ENCODE results near the gene TXNL1. TPM values are rescaled to one million over a fixed set of nuclear protein-coding genes. Genes with fewer than 3 reads are reported as not detected.
A peak's percentile ranks its signal among the peaks of the same experiment; 100 is the strongest.
"Not testable (repeated sequence)": the region's sequence is repeated elsewhere in the genome, so short reads cannot be mapped to it uniquely, and the experiment has no call there.

TXNL1 gene
- total and polyA plus RNA-seq, 12 donors, result 44.6 to 264 (median 72.8) TPM

DNA sequence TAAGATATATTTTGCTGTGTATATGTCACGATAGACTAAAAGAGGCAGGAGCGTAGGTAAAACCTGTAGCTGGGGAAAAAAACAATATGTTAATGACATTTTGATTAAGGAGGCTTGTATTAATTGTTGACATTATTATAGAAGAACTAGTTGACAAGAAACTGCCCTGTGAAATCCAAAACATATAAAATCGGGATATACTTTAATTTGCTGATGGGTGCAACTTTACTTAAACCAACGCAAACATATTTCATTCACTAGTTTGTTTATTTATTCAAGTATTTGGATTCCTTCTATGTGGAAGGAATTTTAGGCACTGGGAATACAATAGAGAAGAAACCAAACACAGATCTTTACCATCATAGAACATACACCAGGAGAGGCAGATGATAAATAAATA lies 20.7 kb upstream of the TXNL1 start:
- H3K4me1 ChIP-seq (replicated peaks in 1 of 2), result peaks cover 4 to 6% of the 10 kb centered on the region in 2 donors
- no peak for TF ChIP-seq POLR2A (IDR thresholded peaks at IDR 0.05)
- TF ChIP-seq, protein P1, sequence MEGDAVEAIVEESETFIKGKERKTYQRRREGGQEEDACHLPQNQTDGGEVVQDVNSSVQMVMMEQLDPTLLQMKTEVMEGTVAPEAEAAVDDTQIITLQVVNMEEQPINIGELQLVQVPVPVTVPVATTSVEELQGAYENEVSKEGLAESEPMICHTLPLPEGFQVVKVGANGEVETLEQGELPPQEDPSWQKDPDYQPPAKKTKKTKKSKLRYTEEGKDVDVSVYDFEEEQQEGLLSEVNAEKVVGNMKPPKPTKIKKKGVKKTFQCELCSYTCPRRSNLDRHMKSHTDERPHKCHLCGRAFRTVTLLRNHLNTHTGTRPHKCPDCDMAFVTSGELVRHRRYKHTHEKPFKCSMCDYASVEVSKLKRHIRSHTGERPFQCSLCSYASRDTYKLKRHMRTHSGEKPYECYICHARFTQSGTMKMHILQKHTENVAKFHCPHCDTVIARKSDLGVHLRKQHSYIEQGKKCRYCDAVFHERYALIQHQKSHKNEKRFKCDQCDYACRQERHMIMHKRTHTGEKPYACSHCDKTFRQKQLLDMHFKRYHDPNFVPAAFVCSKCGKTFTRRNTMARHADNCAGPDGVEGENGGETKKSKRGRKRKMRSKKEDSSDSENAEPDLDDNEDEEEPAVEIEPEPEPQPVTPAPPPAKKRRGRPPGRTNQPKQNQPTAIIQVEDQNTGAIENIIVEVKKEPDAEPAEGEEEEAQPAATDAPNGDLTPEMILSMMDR (IDR thresholded peaks at IDR 0.05), result no peak
- intact Hi-C loops (cut with DNase I), result no loop called here
- H3K4me3 ChIP-seq, result no peak overlapping the region
- H3K9me3 ChIP-seq (replicated peaks in 1 of 3), result no peaks in the 10 kb centered on the region
- no peaks in the 10 kb centered on the region for H3K27me3 ChIP-seq
- no peaks in the 10 kb centered on the region for H3K36me3 ChIP-seq (replicated peaks in 1 of 2)
- WGBS, 4 donors, result 93 to 98% (median 96%) methylated on average over 4 of the region's 4 CpGs
- DNase-seq, result no peak
- H3K27ac ChIP-seq, result no peak overlapping the region

DNA sequence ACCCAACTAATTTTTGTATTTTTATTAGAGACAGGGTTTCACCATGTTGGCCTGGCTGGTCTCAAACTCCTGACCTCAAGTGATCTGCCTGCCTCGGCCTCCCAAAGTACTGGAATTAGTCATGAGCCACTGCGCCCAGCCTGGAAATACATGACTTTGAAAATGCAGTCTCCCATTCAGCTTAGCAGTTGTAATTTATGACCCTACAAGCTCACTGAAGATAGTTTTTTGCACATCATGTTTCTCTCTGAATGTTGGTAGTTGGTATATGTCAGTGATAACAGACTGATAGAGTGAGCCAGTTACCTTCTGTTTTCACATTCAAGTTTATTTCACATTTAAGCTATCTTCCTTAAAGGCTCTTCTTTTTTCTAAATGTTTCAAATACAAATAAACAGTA lies 19.9 kb upstream of the TXNL1 start:
- Histone ChIP-seq H3K9me3 (replicated peaks in 1 of 3) (no peaks in the 10 kb centered on the region), H3K27ac (no peak overlapping the region), H3K4me1 (replicated peaks in 1 of 2) (peaks cover 6 to 7% of the 10 kb centered on the region in 2 donors), H3K27me3 (no peaks in the 10 kb centered on the region), H3K4me3 (no peak overlapping the region), H3K36me3 (replicated peaks in 1 of 2) (no peaks in the 10 kb centered on the region)
- TF ChIP-seq, protein P1 (IDR thresholded peaks at IDR 0.05), result no peak
- TF ChIP-seq POLR2A (IDR thresholded peaks at IDR 0.05), result no peak
- intact Hi-C loops (cut with DNase I), result no loop called here
- 77 to 93% (median 83%) methylated on average over 2 of the region's 2 CpGs for WGBS, 4 donors
- DNase-seq, result no peak

DNA sequence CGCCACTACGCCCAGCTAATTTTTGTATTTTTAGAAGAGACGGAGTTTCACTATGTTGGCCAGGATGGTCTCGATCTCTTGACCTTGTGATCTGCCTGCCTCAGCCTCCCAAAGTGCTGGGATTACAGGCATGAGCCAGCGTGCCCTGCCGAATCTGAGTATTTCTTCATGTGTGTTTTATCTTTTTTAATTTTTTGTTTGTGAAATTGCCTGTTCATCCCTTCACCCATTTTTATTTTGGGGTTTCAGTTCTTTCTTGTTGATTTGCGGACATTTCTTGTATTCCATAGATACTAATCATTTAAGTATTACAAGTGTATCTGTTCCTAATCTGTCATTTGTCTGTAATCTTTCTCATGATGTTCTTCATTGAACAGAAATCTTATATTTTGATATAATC lies 15.9 kb upstream of the TXNL1 start:
- H3K4me3 ChIP-seq; H3K27me3 ChIP-seq; DNase-seq; H3K9me3 ChIP-seq (replicated peaks in 1 of 3); H3K36me3 ChIP-seq (replicated peaks in 1 of 2); intact Hi-C loops (cut with DNase I); H3K27ac ChIP-seq: not testable (repeated sequence)
- WGBS, 4 donors, result 95 to 97% (median 96%) methylated on average over 7 of the region's 7 CpGs
- H3K4me1 ChIP-seq (replicated peaks in 1 of 2), result peaks cover 7 to 23% of the 10 kb centered on the region in 2 donors

DNA sequence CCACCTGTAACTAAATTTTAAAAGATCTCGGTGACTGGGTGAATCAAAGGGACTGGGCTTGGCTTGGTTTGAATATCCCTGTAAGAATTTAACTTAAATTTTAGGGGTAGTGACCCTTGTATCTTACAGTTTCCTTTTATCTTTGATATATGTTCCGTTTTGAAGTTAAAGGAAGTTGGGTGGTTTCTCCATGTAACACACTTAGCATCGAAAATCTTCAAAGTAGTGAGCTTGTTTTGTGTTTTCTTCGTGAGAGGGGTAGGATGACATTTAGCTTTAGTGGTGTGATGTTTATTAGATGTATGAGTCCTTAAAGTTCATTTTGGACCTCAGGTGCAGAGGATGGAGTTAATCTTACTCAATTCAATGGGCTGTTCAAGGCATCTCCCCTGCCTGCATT lies 14.4 kb upstream of the TXNL1 start:
- no peaks in the 10 kb centered on the region for H3K27me3 ChIP-seq
- no peak overlapping the region for H3K4me3 ChIP-seq
- DNase-seq, result no peak
- H3K27ac ChIP-seq, result no peak overlapping the region
- H3K9me3 ChIP-seq (replicated peaks in 1 of 3), result no peaks in the 10 kb centered on the region
- no peaks in the 10 kb centered on the region for H3K36me3 ChIP-seq (replicated peaks in 1 of 2)
- WGBS, 4 donors, result 65 to 73% (median 72%) methylated on average over 4 of the region's 4 CpGs
- H3K4me1 ChIP-seq (replicated peaks in 1 of 2), result peaks cover 7 to 23% of the 10 kb centered on the region in 2 donors
- no peak for TF ChIP-seq POLR2A (IDR thresholded peaks at IDR 0.05)
- TF ChIP-seq, protein P1 (IDR thresholded peaks at IDR 0.05), result no peak
- intact Hi-C loops (cut with DNase I), result no loop called here

DNA sequence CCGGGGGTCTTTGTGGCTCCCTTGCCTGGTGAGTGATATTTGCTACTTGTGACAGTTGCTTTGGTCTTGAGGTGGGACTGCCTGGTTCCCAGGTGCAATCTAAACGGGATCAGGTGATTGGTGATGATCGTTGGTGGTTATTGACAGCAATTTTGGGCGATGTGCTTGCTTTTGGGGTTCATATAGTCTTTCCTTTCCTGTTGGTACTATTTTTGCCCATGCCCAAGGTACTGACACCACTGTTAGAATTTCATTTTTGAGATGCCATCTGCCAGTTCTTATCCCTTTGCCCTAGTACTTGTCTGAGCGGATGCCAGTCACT lies 13.3 kb upstream of the TXNL1 start:
- WGBS, 4 donors, result 5 to 13% (median 7%) methylated on average over 4 to 5 of the region's 5 CpGs

More for the DNA sequence above, 13.3 kb upstream of the TXNL1 start:
- Histone ChIP-seq H3K27me3 (no peaks in the 10 kb centered on the region), H3K27ac (peak overlapping the region in 4 of 5 donors; percentile 70 to 94 (median 85)), H3K36me3 (replicated peaks in 1 of 2) (no peaks in the 10 kb centered on the region), H3K9me3 (replicated peaks in 1 of 3) (no peaks in the 10 kb centered on the region), H3K4me1 (replicated peaks in 1 of 2) (peaks cover 7 to 23% of the 10 kb centered on the region in 2 donors), H3K4me3 (peak overlapping the region; percentile 59 to 100 (median 93))
- intact Hi-C loops (cut with DNase I), result no loop called here
- no peak for DNase-seq
- TF ChIP-seq, protein P1 (IDR thresholded peaks at IDR 0.05), result no peak
- TF ChIP-seq POLR2A (IDR thresholded peaks at IDR 0.05), result no peak
